ENCODE data around the gene C1orf159. TPM values are rescaled to one million over a fixed set of nuclear protein-coding genes. Genes with fewer than 3 reads are reported as not detected.
"Not testable (repeated sequence)": the region's sequence is repeated elsewhere in the genome, so short reads cannot be mapped to it uniquely, and the experiment has no call there.

C1orf159 gene
- total and polyA plus RNA-seq, 3 donors from 2014 or later = 40.7 to 68.3 (median 50.7) TPM

GRCh38 chr1:1098681-1099421 is 17.0 kb downstream of the C1orf159 start:
- H3K4me3 ChIP-seq = no peak overlapping the region
- WGBS, 2 donors = 85 to 93% methylated on average over 18 of the region's 18 CpGs
- no peaks in the 10 kb centered on the region for H3K4me1 ChIP-seq
- no peak overlapping the region for H3K27ac ChIP-seq
- H3K9me3 ChIP-seq = no peaks in the 10 kb centered on the region
- no peaks in the 10 kb centered on the region for H3K27me3 ChIP-seq
- no peaks in the 10 kb centered on the region for H3K36me3 ChIP-seq (ENCODE audit: low read depth, missing control alignments)
- intact Hi-C loops (cut with DNase I; ENCODE audit: low total_unique reads) = no loop called here
- no peak for DNase-seq
- TF ChIP-seq POLR2A (IDR thresholded peaks at IDR 0.05) (no peak), CTCF (IDR thresholded peaks at IDR 0.05) (no peak)

DNA sequence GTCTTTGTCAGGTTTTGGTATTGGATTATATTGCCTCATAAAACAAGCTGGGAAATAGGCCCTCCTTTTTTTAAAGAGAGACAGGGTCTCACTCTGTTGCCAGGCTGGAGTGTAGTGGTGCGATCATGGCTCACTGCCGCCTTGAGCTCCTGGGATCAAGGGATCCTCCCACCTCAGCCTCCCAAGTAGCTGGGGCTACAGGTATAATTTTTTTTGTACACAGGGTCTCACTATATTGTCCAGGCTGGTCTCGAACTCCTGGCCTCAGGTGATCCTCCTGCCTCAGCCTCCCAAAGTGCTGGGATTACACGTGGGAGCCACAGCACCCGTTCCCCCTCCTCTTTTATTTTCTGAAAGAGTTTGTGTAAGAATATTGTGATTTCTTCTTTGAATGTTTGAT is 19.8 kb downstream of the C1orf159 start:
- DNase-seq; H3K36me3 ChIP-seq (ENCODE audit: low read depth, missing control alignments); H3K4me1 ChIP-seq; intact Hi-C loops (cut with DNase I; ENCODE audit: low total_unique reads); H3K27me3 ChIP-seq; H3K4me3 ChIP-seq; H3K27ac ChIP-seq; H3K9me3 ChIP-seq: not testable (repeated sequence)
- 92 to 96% methylated on average over 5 of the region's 5 CpGs for WGBS, 2 donors

DNA sequence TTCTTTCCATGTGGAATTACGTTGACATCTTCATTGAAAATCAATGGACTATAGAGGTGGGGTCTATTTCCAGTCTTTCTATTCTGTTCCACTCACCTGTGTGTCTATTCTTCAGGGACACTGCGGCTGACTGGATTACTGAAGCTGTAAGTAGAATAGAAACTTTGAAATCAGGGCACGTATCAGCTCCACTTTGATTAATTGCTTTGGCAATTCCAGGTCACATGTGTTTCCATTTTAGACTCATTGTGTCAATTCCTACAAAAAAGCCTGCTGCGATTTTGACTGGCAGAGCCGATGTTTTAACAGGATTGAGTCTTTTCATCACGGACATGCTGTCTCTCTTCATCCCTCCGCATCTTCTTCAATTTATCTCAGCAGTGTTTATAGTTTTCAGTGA is 20.9 kb downstream of the C1orf159 start:
- 91 to 93% methylated on average over 7 of the region's 7 CpGs for WGBS, 2 donors
- no peaks in the 10 kb centered on the region for H3K27me3 ChIP-seq
- no peaks in the 10 kb centered on the region for H3K9me3 ChIP-seq
- DNase-seq = no peak
- H3K4me1 ChIP-seq = no peaks in the 10 kb centered on the region
- H3K4me3 ChIP-seq = no peak overlapping the region
- H3K36me3 ChIP-seq (ENCODE audit: low read depth, missing control alignments) = no peaks in the 10 kb centered on the region
- H3K27ac ChIP-seq = no peak overlapping the region
- intact Hi-C loops (cut with DNase I; ENCODE audit: low total_unique reads) = no loop called here
- TF ChIP-seq POLR2A (IDR thresholded peaks at IDR 0.05) (no peak), CTCF (IDR thresholded peaks at IDR 0.05) (no peak)

DNA sequence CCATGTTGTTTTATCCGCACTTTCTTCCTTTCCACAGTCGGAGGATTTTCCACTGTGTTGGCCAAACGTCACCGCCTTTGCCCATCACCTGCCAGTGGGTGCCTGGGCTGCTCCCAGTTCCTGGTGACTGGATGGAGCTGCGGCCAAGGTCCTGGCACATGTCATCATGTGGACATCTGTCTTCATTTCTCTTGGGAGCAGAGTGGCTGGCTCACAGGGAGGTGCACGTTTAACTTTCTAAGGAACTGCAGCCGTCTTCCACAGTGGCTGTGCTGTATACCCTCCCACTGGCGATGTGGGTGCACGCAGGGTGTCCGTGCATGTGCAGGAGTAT is 22.3 kb downstream of the C1orf159 start:
- Histone ChIP-seq H3K9me3 (no peaks in the 10 kb centered on the region), H3K27me3 (no peaks in the 10 kb centered on the region), H3K27ac (no peak overlapping the region), H3K4me3 (no peak overlapping the region), H3K4me1 (no peaks in the 10 kb centered on the region), H3K36me3 (ENCODE audit: low read depth, missing control alignments) (no peaks in the 10 kb centered on the region)
- TF ChIP-seq CTCF (IDR thresholded peaks at IDR 0.05) = no peak
- TF ChIP-seq POLR2A (IDR thresholded peaks at IDR 0.05) = no peak
- 90 to 93% methylated on average over 9 to 10 of the region's 10 CpGs for WGBS, 2 donors
- no peak for DNase-seq
- intact Hi-C loops (cut with DNase I; ENCODE audit: low total_unique reads) = no loop called here

GRCh38 chr1:1092894-1093609 is 22.8 kb downstream of the C1orf159 start:
- no peak for DNase-seq
- 91 to 94% methylated on average over 14 of the region's 14 CpGs for WGBS, 2 donors
- Histone ChIP-seq H3K27ac (no peak overlapping the region), H3K4me3 (no peak overlapping the region), H3K9me3 (no peaks in the 10 kb centered on the region), H3K27me3 (no peaks in the 10 kb centered on the region), H3K4me1 (no peaks in the 10 kb centered on the region), H3K36me3 (ENCODE audit: low read depth, missing control alignments) (no peaks in the 10 kb centered on the region)
- intact Hi-C loops (cut with DNase I; ENCODE audit: low total_unique reads) = no loop called here
- no peak for TF ChIP-seq CTCF (IDR thresholded peaks at IDR 0.05)
- no peak for TF ChIP-seq POLR2A (IDR thresholded peaks at IDR 0.05)

All from testis (tissue), 3 donors.